Adrenal gland (tissue), 12 donors: ENCODE measurements around the gene TWIST2. TPM values are rescaled to one million over a fixed set of nuclear protein-coding genes. Genes with fewer than 3 reads are reported as not detected.

Experiments used
- DNase-seq, 7 donors: peaks; one replicate each; pipeline ENCODE4 v3.0.0-alpha.2; 2019 to 2020
- H3K27ac ChIP-seq, 5 donors: fragments of 200-600 bp; sonication (generic) in 4 of 5; 1 replicate in 3 of 5; 2 replicates in 2 of 5; pipeline versions ENCODE4 v1.5.1 to v1.8.0; 2016 to 2020; ENCODE audit warnings: mild to moderate bottlenecking in 1 of 5
- H3K27me3 ChIP-seq: fragments of 200-600 bp; 2 replicates; pipeline ENCODE4 v1.8.0; 2021
- H3K36me3 ChIP-seq, 2 donors: fragments of 200-600 bp; replicated peaks in 1 of 2; 1 replicate in 1 of 2; 2 replicates in 1 of 2; pipeline versions ENCODE4 v1.5.1 to v1.8.0; 2018 to 2022
- H3K4me1 ChIP-seq, 2 donors: fragments of 200-600 bp; replicated peaks in 1 of 2; 1 replicate in 1 of 2; 2 replicates in 1 of 2; pipeline versions ENCODE4 v1.5.1 to v1.8.0; 2018 to 2021
- H3K4me3 ChIP-seq, 4 donors: fragments of 200-600 bp; sonication (generic) in 3 of 4; one replicate each; pipeline ENCODE4 v1.5.1; 2016 to 2018
- H3K9me3 ChIP-seq, 3 donors: fragments of 200-600 bp; sonication (generic) in 1 of 3; replicated peaks in 1 of 3; 1 replicate in 2 of 3; 2 replicates in 1 of 3; pipeline versions ENCODE4 v1.5.1 to v1.8.0; 2016 to 2021
- CTCF ChIP-seq, 6 experiments: fragments of 450-650 bp in 4 of 6; fragments of 200-600 bp in 2 of 6; sonication (generic) in 1 of 6; IDR thresholded peaks; 1 replicate in 5 of 6; 2 replicates in 1 of 6; pipeline versions ENCODE4 v1.5.1 to v1.8.0; 2016 to 2021; ENCODE audit warnings: antibody characterized with exemption in 6 of 6, mild to moderate bottlenecking in 2 of 6, moderate library complexity in 1 of 6
- POLR2A ChIP-seq, 2 donors: fragments of 450-650 bp; IDR thresholded peaks; one replicate each; pipeline ENCODE4 v1.6.1; 2017; ENCODE audit warnings: antibody characterized with exemption in 2 of 2, mild to moderate bottlenecking in 2 of 2, moderate library complexity in 1 of 2
- WGBS, 4 donors: extraction: QIAGEN DNeasy Blood & Tissue Kit in 2 of 4; methylation state at CpG; one replicate each; pipeline versions ENCODE4 v1.1.5 to v1.1.7; 2013 to 2017; 5-methylcytosine and 5-hydroxymethylcytosine counted together
- intact Hi-C, 2 donors: fragments of 100-400 bp; cut with DNase I; formaldehyde crosslinking; loops; one replicate each; pipeline versions ENCODE4 v1.14.1 to v1.15.0; 2022 to 2023
- polyA plus RNA-seq, 3 donors: library from polyadenylated mRNA; stranded (reverse); fragments of 200-250 nt in 2 of 3; fragments of 350-450 nt in 1 of 3; fragmentation: Illumina TruSeq in 1 of 3; extraction: RNeasy Lipid Tissue Mini Kit (QIAGEN cat#74804) in 1 of 3; gene quantifications; one replicate each; pipeline ENCODE4 v1.2.3, GENCODE V29; 2013 to 2014
- total RNA-seq, 9 donors: library from RNA; depleted of rRNA in 4 of 9; stranded (reverse); fragments of >200 nt in 4 of 9; fragments of 120-200 nt in 1 of 9; fragmentation: NEBNext Ultra II Directional in 1 of 9; extraction: Animal tissue kit (Norgen Biotek cat#: 25700) in 1 of 9; gene quantifications; one replicate each; pipeline versions ENCODE4 v1.1.0 to v1.2.4, GENCODE V29; 2013 to 2023
- donor health status: healthy with polysubstance abuse.
- donor health status: Bipolar disorder and iron deficiency.
- donor health status: DM: yes; HTN: yes; CAD: no.
- donor health status: DM: no; HTN: no; CAD: no.
- donor health status: DM: no; HTN: no; CAD: no.
- donor health status: DM: yes; HTN: yes; CAD: no.

Gene TWIST2
- total and polyA plus RNA-seq, 12 donors = 1.0 to 20.5 (median 6.0) TPM

GRCh38 chr2:238887616-238888015 lies 39.7 kb downstream of the TWIST2 start:
- H3K4me1 ChIP-seq = no peaks in the 10 kb centered on the region
- DNase-seq = no peak
- no peak for TF ChIP-seq CTCF (IDR thresholded peaks at IDR 0.05)
- no peak for TF ChIP-seq POLR2A (IDR thresholded peaks at IDR 0.05)
- no peak overlapping the region for H3K4me3 ChIP-seq
- WGBS, 4 donors = 86 to 88% (median 87%) methylated on average over 10 of the region's 10 CpGs
- no peak overlapping the region for H3K27ac ChIP-seq
- H3K9me3 ChIP-seq = no peaks in the 10 kb centered on the region
- H3K36me3 ChIP-seq = no peaks in the 10 kb centered on the region
- intact Hi-C loops = no loop called here
- H3K27me3 ChIP-seq = no peaks in the 10 kb centered on the region

GRCh38 chr2:238888781-238889180 lies 40.9 kb downstream of the TWIST2 start:
- Histone ChIP-seq H3K4me1 (no peaks in the 10 kb centered on the region), H3K27me3 (no peaks in the 10 kb centered on the region), H3K9me3 (no peaks in the 10 kb centered on the region), H3K4me3 (no peak overlapping the region), H3K27ac (no peak overlapping the region), H3K36me3 (no peaks in the 10 kb centered on the region)
- no peak for TF ChIP-seq CTCF (IDR thresholded peaks at IDR 0.05)
- no peak for TF ChIP-seq POLR2A (IDR thresholded peaks at IDR 0.05)
- DNase-seq = no peak
- WGBS, 4 donors = 68 to 85% (median 79%) methylated on average over 2 of the region's 2 CpGs
- intact Hi-C loops = no loop called here

- H3K9me3 ChIP-seq = no peaks in the 10 kb centered on the region
- DNase-seq = no peak
- intact Hi-C loops = no loop called here
- H3K36me3 ChIP-seq = no peaks in the 10 kb centered on the region
- 89 to 92% (median 90%) methylated on average over 5 to 13 of the region's 13 CpGs for WGBS, 4 donors
- TF ChIP-seq CTCF (IDR thresholded peaks at IDR 0.05) (no peak), POLR2A (IDR thresholded peaks at IDR 0.05) (no peak)
- H3K4me3 ChIP-seq = no peak overlapping the region
- no peaks in the 10 kb centered on the region for H3K4me1 ChIP-seq
- no peak overlapping the region for H3K27ac ChIP-seq
- no peaks in the 10 kb centered on the region for H3K27me3 ChIP-seq
Observed at GRCh38 chr2:238890131-238890530, 42.2 kb downstream of the TWIST2 start.

DNA sequence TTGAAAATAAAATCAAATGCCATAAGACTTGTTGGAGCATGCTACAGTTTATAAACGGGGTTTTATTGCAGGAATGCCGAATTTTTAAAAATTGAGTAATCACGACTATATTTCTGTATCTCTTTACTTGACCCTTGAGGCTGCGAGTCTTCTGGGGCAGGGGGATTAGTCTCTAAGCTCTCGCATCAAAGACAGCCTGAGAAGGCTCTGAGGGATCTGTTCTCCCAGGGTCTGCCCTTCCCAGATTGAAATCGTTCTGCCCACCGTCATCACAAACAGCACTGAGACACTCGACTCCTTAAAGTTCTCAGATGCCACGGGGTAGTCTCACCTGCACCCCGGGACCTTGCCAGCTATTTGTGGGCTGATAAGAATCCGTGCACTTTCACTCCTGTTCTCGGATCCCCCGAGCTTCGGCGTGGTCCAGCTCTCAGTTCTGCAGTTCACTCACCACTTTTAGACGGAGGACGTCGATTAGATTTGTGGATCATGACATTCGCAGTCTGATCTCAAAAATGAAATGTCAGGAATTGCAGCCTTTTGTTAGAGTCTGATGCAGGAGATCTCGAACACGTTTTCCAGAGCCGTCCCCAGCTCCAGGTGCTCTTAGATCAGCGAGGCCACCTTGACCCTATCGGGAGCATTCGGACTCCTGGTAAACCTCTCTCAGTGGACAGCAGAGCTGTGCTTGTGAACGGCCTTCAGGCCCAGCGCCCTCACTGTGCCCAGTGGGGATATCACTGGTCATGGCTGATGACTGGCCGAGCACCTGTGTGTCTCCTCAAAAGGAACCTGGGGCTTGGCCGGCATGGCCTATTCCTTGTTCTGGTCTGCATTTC lies 43.0 kb downstream of the TWIST2 start:
- no peak for DNase-seq
- Histone ChIP-seq H3K36me3 (no peaks in the 10 kb centered on the region), H3K4me1 (no peaks in the 10 kb centered on the region), H3K9me3 (no peaks in the 10 kb centered on the region), H3K27ac (no peak overlapping the region), H3K27me3 (no peaks in the 10 kb centered on the region), H3K4me3 (no peak overlapping the region)
- intact Hi-C loops = no loop called here
- 86 to 90% (median 87%) methylated on average over 22 to 29 of the region's 29 CpGs for WGBS, 4 donors
- no peak for TF ChIP-seq CTCF (IDR thresholded peaks at IDR 0.05)
- TF ChIP-seq POLR2A (IDR thresholded peaks at IDR 0.05) = no peak
